ENCODE data around the gene PNPLA2.

Gene PNPLA2

DNA sequence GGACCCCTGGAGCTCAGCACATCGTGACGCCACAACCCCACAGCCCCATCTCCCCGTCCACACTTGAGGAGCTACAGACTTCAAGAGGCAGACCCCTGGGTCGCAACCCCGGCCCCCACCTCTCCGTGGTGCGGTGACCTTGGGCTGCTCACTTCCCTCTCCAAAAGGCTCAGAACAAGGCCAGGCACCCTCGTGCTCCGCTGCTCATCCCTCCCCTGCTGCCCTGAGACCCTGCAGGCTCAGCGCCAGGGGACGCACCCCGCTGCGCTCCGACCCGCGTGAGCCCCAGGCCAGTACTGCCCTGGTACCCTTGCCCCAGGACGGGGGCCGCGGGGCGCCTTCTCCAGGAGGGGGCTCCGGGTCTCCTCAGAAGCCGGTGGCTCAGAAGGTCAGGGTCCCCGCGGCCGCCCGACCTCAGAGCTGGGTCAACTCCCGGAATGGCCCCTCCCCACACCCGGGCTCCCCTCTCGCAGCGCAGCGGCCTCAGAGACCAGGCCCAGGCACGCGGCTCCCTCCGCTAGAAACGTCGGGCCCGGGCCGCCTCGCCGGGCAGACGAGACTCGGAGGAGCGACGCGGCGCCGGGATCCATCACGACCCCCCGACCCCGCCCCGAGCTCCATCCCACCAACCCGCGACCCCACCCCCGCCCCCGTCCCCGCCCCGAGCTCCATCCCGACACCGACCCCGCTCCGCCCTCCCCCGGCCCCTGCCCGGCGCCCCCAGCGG is 42.0 kb upstream of the PNPLA2 start:
- TF ChIP-seq, protein P1, sequence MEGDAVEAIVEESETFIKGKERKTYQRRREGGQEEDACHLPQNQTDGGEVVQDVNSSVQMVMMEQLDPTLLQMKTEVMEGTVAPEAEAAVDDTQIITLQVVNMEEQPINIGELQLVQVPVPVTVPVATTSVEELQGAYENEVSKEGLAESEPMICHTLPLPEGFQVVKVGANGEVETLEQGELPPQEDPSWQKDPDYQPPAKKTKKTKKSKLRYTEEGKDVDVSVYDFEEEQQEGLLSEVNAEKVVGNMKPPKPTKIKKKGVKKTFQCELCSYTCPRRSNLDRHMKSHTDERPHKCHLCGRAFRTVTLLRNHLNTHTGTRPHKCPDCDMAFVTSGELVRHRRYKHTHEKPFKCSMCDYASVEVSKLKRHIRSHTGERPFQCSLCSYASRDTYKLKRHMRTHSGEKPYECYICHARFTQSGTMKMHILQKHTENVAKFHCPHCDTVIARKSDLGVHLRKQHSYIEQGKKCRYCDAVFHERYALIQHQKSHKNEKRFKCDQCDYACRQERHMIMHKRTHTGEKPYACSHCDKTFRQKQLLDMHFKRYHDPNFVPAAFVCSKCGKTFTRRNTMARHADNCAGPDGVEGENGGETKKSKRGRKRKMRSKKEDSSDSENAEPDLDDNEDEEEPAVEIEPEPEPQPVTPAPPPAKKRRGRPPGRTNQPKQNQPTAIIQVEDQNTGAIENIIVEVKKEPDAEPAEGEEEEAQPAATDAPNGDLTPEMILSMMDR (IDR thresholded peaks at IDR 0.05): no peak
- peaks cover 4% of the 10 kb centered on the region for H3K36me3 ChIP-seq
- H3K27ac ChIP-seq: peak overlapping the region; percentile 75
- H3K9me3 ChIP-seq: no peaks in the 10 kb centered on the region
- H3K4me1 ChIP-seq (ENCODE audit: control insufficient read depth in 1 of 2, insufficient read depth in 1 of 2, low read depth in 1 of 2, low read length in 1 of 2): peaks cover 20 to 21% of the 10 kb centered on the region in 2 experiments
- no peaks in the 10 kb centered on the region for H3K27me3 ChIP-seq
- H3K4me3 ChIP-seq (ENCODE audit: low read depth in 1 of 2, low read length in 1 of 2): peak overlapping the region; percentile 68 to 95

DNA sequence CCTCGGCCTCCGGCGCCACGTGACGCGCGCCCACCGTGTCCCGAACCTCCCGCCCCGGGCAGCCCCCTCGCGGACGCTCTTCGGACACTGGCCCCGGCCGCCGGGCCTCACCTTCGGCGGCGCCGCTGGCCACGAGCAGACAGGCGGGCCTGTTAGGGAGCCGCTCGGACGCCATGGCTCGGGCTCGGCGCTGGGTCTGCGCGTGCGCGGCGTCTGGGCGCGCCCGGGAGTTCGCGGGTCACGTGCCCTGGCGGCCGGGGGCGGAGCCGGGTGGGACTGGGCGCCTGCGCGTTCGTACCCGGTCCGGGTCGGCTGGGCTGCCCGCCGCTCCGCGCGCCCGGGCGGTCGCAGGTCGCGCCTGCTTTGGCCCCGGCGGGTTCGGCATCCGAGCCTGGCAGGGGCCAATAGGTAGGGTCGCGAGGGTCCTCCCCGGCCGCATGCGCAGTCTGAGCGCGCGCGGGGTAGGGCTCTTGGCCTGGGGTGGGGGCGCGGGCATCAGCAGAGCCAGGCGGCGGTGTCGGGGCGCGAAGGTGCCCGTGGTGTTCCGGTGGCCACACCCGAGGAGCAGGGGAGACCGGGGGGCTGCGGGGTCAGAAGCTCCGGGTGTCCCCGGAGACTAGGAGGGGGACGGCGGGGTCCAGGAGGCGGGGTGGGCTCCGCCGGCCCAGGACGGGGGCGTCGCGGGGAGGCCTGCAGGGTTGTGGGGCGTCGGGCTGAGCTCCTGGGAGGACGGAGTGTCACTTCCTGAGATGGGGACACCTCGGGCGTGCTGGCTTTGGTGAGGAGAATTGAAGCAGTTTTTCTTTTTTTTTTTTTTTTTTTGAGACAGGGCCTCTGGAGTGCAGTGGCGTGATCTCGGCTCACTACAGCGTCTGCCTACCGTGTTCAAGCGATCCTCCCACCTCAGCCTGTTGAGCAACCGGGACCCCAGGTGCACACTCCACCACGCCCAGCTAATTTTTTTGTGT is 41.1 kb upstream of the PNPLA2 start, which contains the start of gene GATD1:
TSS of gene GATD1 (minus strand) at position 200 of the 968 bp plus-strand sequence. CDS start at position 175, 25 bp downstream.
- Histone ChIP-seq H3K27ac (peak within 1 kb of the TSS; percentile 75), H3K27me3 (no peaks in the 10 kb centered on the region), H3K4me3 (ENCODE audit: low read depth in 1 of 2, low read length in 1 of 2) (peak within 1 kb of the TSS; percentile 68 to 95), H3K4me1 (ENCODE audit: control insufficient read depth in 1 of 2, insufficient read depth in 1 of 2, low read depth in 1 of 2, low read length in 1 of 2) (peaks cover 20 to 21% of the 10 kb centered on the region in 2 experiments), H3K36me3 (peaks cover 4% of the 10 kb centered on the region), H3K9me3 (no peaks in the 10 kb centered on the region)
- TF ChIP-seq, protein P1 (IDR thresholded peaks at IDR 0.05): peak; percentile 32

DNA sequence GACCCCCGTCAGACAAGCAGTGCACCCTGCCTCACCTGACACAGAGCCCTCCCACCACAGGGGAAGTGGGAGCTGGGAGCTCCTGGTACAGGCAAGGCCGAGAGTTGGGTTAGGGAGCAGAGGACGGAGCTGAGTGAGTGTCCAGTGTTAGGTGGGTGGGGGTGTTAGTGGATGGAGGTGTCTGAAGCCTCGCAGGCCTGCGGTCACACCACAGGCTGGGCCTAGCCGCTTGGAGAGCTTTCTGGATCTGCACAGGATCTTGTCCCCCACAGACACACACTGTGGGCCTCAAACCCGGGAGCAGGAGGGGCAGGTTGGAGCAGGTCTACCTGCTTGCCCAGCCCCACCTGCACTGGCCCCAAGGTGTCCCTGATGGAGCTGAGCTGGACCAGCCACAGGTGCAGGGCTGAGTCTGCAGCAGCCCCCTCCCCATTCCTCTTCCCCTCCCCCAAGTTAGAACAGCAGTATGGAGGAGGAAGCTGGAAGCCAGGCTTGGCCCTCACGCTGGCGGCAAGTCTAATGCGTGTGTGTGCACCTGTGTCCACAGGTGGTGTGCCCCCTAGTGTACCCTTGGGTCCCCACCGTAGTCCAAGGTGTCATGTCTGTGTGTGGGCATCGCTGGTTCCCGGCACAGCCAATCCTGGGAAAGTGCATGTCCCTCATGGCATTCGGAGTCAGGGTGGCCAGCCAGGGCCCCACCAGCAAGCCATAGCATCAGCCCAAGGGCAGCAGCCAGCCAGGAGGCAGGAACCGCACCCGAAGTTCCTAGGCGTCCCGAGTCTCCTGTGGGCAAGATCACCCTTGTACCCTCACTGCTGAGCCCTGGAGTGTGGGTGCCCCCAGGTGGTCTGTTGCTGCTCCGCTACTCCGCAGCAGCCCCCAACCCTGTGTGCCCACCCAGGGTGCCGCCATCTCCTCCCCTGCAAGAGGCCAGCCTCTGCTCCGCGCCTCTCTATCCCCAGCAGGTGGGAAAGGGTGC is 39.4 kb upstream of the PNPLA2 start:
- peaks cover 20 to 21% of the 10 kb centered on the region in 2 experiments for H3K4me1 ChIP-seq (ENCODE audit: control insufficient read depth in 1 of 2, insufficient read depth in 1 of 2, low read depth in 1 of 2, low read length in 1 of 2)
- no peak overlapping the region for H3K27ac ChIP-seq
- no peak overlapping the region for H3K4me3 ChIP-seq (ENCODE audit: low read depth in 1 of 2, low read length in 1 of 2)
- H3K36me3 ChIP-seq: no peaks in the 10 kb centered on the region
- H3K27me3 ChIP-seq: no peaks in the 10 kb centered on the region
- H3K9me3 ChIP-seq: no peaks in the 10 kb centered on the region
- TF ChIP-seq, protein P1 (IDR thresholded peaks at IDR 0.05): no peak

DNA sequence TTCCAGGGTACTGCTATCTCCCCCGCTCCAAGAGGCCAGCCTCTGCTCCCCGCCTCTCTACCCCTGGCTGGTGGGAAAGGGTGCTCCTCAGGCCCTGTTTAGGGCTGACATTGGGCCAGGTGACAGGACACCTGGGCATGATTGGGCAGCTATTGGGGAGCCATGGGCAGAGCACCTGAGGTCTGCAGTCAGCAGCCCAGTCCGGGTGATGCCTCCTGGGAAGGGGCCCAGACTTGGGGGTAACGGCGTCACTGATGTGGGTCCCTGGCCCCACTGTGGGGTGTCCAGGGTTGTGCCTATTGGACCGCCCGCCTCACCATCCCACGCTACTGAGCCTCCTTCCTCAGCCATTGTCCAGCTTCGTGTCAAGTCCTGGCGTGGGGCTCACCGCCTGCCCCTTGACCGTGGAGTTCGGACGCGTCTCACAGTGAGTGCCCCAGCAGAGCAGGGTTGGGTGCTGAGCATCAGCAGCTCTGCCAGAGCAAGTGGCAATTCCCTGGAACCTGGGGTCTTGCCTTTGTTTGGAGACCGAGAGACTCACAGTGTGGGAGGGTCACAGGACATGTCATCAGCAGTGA is 38.7 kb upstream of the PNPLA2 start:
- no peak overlapping the region for H3K27ac ChIP-seq

More for the DNA sequence above, 38.7 kb upstream of the PNPLA2 start:
- Histone ChIP-seq H3K9me3 (no peaks in the 10 kb centered on the region), H3K4me1 (ENCODE audit: control insufficient read depth in 1 of 2, insufficient read depth in 1 of 2, low read depth in 1 of 2, low read length in 1 of 2) (peaks cover 20 to 21% of the 10 kb centered on the region in 2 experiments), H3K36me3 (no peaks in the 10 kb centered on the region), H3K27me3 (no peaks in the 10 kb centered on the region), H3K4me3 (ENCODE audit: low read depth in 1 of 2, low read length in 1 of 2) (no peak overlapping the region)
- TF ChIP-seq, protein P1 (IDR thresholded peaks at IDR 0.05): no peak

Data from neutrophil (primary cell).